ENCODE data around the gene DTWD1.
"Not testable (repeated sequence)": the region's sequence is repeated elsewhere in the genome, so short reads cannot be mapped to it uniquely, and the experiment has no call there.

Gene DTWD1

GRCh38 chr15:49646891-49647290 lies 26.0 kb downstream of the DTWD1 start:
- no peak for DNase-seq

- no peak for DNase-seq
Measured at GRCh38 chr15:49649987-49650386, 29.1 kb downstream of the DTWD1 start.

GRCh38 chr15:49650676-49651075 lies 29.8 kb downstream of the DTWD1 start:
- no peak for DNase-seq

- no peak for DNase-seq
Measured at GRCh38 chr15:49652922-49653321, 32.1 kb downstream of the DTWD1 start.

- DNase-seq = no peak
Measured at GRCh38 chr15:49656734-49657133, 35.9 kb downstream of the DTWD1 start.

GRCh38 chr15:49664716-49665115 lies 43.9 kb downstream of the DTWD1 start:
- DNase-seq = no peak

GRCh38 chr15:49666486-49666885 lies 45.6 kb downstream of the DTWD1 start:
- not testable (repeated sequence) for DNase-seq

- DNase-seq = no peak
Measured at GRCh38 chr15:49669288-49669687, 48.4 kb downstream of the DTWD1 start.

- DNase-seq = no peak
Measured at GRCh38 chr15:49673861-49674260, 53.0 kb downstream of the DTWD1 start.

- no peak for DNase-seq
Measured at GRCh38 chr15:49674370-49674769, 53.5 kb downstream of the DTWD1 start.

GRCh38 chr15:49675041-49675440 lies 54.2 kb downstream of the DTWD1 start:
- DNase-seq = no peak

- DNase-seq = no peak
Measured at GRCh38 chr15:49678655-49679054, 57.8 kb downstream of the DTWD1 start.

- DNase-seq = no peak
Measured at GRCh38 chr15:49686599-49686998, 65.8 kb downstream of the DTWD1 start.

- no peak for DNase-seq
Measured at GRCh38 chr15:49688135-49688790, 67.4 kb downstream of the DTWD1 start.

- DNase-seq = no peak
Measured at GRCh38 chr15:49692514-49693090, 71.8 kb downstream of the DTWD1 start.

- DNase-seq = no peak
Measured at GRCh38 chr15:49693498-49693897, 72.7 kb downstream of the DTWD1 start.

GRCh38 chr15:49696433-49696832 lies 75.6 kb downstream of the DTWD1 start:
- DNase-seq = no peak

GRCh38 chr15:49697121-49697520 lies 76.3 kb downstream of the DTWD1 start:
- no peak for DNase-seq

- DNase-seq = not testable (repeated sequence)
Measured at GRCh38 chr15:49702982-49703381, 82.1 kb downstream of the DTWD1 start.

Measured in stimulated activated CD4-positive, alpha-beta T cell treated with anti-CD3 and anti-CD28 coated beads, Interleukin-2, amount 100 ng/mL, for 24 hours (primary cell).